AG04449 (cell line): ENCODE measurements around the gene HIP1R.
"Not testable (repeated sequence)": the region's sequence is repeated elsewhere in the genome, so short reads cannot be mapped to it uniquely, and the experiment has no call there.

Source experiments
- CTCF ChIA-PET: fragments of 350-600 bp; formaldehyde crosslinking; extraction: SDS; loops from one replicate; lab custom pipeline; 2021; ENCODE audit warnings: antibody characterized with exemption; lab: Yijun Ruan, JAX
- POLR2A ChIA-PET: fragments of 400-600, 350-600 bp; formaldehyde crosslinking; extraction: SDS; loops from one replicate; lab custom pipeline; 2020; ENCODE audit warnings: antibody characterized with exemption, inconsistent platforms; lab: Yijun Ruan, JAX
- DNase-seq: peaks from one replicate; pipeline ENCODE4 v3.0.0-alpha.2; 2010; ENCODE audit warnings: low read depth, low spot score
- H3K4me3 ChIP-seq: 2 replicates; pipeline ENCODE4 v1.5.1; 2011; ENCODE audit warnings: low read depth, mild to moderate bottlenecking, control low read depth, low read length
- CTCF ChIP-seq: IDR thresholded peaks from one replicate; pipeline ENCODE4 v1.5.1; 2011; ENCODE audit warnings: mild to moderate bottlenecking, moderate library complexity, low read length, control low read depth, inconsistent platforms; ENCODE audit not compliant: insufficient read depth; ENCODE audit errors: missing control alignments

Gene HIP1R

GRCh38 chr12:122886851-122887818, 51.9 kb downstream of the HIP1R start:
- no peak for TF ChIP-seq CTCF
- ChIA-PET CTCF (interaction anchor here (0.7 to 1.9 kb wide), 5 partner anchors 11 to 351 kb away, joined by 3 to 5 read pairs (median 4); no protein-coding TSS in a partner anchor), POLR2A (no interaction called here)
- H3K4me3 ChIP-seq: no peak overlapping the region
- DNase-seq: no peak

- ChIA-PET POLR2A (interaction anchor here (1.0 kb wide), 1 partner anchor 59 kb away, joined by 3 read pairs; no protein-coding TSS in a partner anchor), CTCF (interaction anchor here (1.5 to 7.9 kb wide), 4 partner anchors 10 to 350 kb away, joined by 4 to 46 read pairs (median 8); no protein-coding TSS in a partner anchor)
- no peak overlapping the region for H3K4me3 ChIP-seq
- no peak for DNase-seq
- TF ChIP-seq CTCF: no peak
These were observed 52.6 kb downstream of the HIP1R start for GRCh38 chr12:122887819-122888212.

- ChIA-PET CTCF (interaction anchor here (1.4 to 7.9 kb wide), 6 partner anchors 9 to 350 kb away, joined by 4 to 46 read pairs (median 8); no protein-coding TSS in a partner anchor), POLR2A (interaction anchor here (1.0 kb wide), 1 partner anchor 59 kb away, joined by 3 read pairs; no protein-coding TSS in a partner anchor)
- DNase-seq: no peak
- no peak for TF ChIP-seq CTCF
- H3K4me3 ChIP-seq: peak overlapping the region; percentile 4; the same call in 1 of the 2 replicates
These were observed 53.0 kb downstream of the HIP1R start for GRCh38 chr12:122888232-122888752.

- DNase-seq: no peak
- ChIA-PET CTCF (interaction anchor here (1.9 to 7.9 kb wide), 5 partner anchors 8 to 96 kb away, joined by 4 to 46 read pairs (median 8); no protein-coding TSS in a partner anchor), POLR2A (no interaction called here)
- no peak for TF ChIP-seq CTCF
- H3K4me3 ChIP-seq: no peak overlapping the region
These were observed 54.7 kb downstream of the HIP1R start for GRCh38 chr12:122889761-122890520.

GRCh38 chr12:122891661-122892525, 56.6 kb downstream of the HIP1R start:
- ChIA-PET CTCF (interaction anchor here (0.7 to 7.9 kb wide), 9 partner anchors 8 to 346 kb away, joined by 3 to 46 read pairs (median 5); no protein-coding TSS in a partner anchor), POLR2A (interaction anchor here (0.5 to 2.1 kb wide), 3 partner anchors 12 to 117 kb away, joined by 3 to 9 read pairs (median 4); no protein-coding TSS in a partner anchor)
- peak overlapping the region; percentile 31 for H3K4me3 ChIP-seq
- TF ChIP-seq CTCF: no peak
- DNase-seq: no peak

- DNase-seq, H3K4me3 ChIP-seq: not testable (repeated sequence)
- CTCF ChIA-PET: interaction anchor here (0.7 to 7.9 kb wide), 4 partner anchors 9 to 345 kb away, joined by 3 to 46 read pairs (median 10); no protein-coding TSS in a partner anchor
- POLR2A ChIA-PET: interaction anchor here (0.5 to 2.1 kb wide), 2 partner anchors 21 to 118 kb away, joined by 4 to 9 read pairs; no protein-coding TSS in a partner anchor
These were observed 57.5 kb downstream of the HIP1R start for GRCh38 chr12:122892724-122893123.
